ENCODE measurements around the gene DBF4B. TPM values are rescaled to one million over a fixed set of nuclear protein-coding genes. Genes with fewer than 3 reads are reported as not detected.

Gene DBF4B
- polyA plus RNA-seq, 1 experiment = 3.0 TPM

DNA sequence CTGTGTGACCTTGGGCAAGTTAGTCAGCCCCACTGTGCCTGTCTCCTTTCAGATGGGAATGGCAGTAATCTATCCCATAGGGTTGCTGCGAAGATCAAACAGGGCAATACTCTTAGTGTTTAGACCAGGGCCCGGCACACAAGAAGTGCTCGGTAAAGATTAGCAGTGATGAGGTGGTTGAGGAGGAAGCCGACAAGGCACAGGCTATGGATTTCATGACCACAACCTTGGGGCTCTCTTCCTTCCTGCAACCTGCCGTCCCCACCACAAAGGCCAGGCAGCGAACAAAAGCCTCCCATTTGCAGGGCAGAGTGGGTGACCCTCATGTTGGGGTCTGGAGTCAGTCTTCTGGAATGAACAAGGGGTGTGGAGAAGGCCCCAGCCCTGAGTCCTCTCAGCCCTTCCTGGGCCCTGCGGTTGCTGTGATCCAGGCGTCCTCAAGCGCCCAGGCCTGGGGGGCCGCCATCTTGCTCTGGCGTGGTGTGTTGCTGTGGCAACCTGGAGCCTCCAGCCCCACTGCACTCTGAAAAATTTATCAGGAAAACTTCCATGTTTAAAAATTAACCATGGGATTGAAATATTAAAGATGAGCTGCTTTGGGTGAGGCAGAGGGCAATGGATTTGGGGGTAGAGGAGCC lies 60.2 kb downstream of the DBF4B start:
- no peaks in the 10 kb centered on the region for H3K9me3 ChIP-seq (ENCODE audit: control insufficient read depth, insufficient read depth, low read length)
- CTCF ChIA-PET = no interaction called here
- H3K4me3 ChIP-seq (ENCODE audit: low read depth, low read length) = no peak overlapping the region
- no peak overlapping the region for H3K27ac ChIP-seq (ENCODE audit: low read depth, low read length)
- TF ChIP-seq, protein P1, sequence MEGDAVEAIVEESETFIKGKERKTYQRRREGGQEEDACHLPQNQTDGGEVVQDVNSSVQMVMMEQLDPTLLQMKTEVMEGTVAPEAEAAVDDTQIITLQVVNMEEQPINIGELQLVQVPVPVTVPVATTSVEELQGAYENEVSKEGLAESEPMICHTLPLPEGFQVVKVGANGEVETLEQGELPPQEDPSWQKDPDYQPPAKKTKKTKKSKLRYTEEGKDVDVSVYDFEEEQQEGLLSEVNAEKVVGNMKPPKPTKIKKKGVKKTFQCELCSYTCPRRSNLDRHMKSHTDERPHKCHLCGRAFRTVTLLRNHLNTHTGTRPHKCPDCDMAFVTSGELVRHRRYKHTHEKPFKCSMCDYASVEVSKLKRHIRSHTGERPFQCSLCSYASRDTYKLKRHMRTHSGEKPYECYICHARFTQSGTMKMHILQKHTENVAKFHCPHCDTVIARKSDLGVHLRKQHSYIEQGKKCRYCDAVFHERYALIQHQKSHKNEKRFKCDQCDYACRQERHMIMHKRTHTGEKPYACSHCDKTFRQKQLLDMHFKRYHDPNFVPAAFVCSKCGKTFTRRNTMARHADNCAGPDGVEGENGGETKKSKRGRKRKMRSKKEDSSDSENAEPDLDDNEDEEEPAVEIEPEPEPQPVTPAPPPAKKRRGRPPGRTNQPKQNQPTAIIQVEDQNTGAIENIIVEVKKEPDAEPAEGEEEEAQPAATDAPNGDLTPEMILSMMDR (IDR thresholded peaks at IDR 0.05; ENCODE audit: low read depth, low read length) = no peak
- no peak for DNase-seq (ENCODE audit: low read depth, low spot score)
- H3K27me3 ChIP-seq (ENCODE audit: control insufficient read depth, insufficient read depth, low read length) = peaks cover 23% of the 10 kb centered on the region
- POLR2A ChIA-PET = no interaction called here

DNA sequence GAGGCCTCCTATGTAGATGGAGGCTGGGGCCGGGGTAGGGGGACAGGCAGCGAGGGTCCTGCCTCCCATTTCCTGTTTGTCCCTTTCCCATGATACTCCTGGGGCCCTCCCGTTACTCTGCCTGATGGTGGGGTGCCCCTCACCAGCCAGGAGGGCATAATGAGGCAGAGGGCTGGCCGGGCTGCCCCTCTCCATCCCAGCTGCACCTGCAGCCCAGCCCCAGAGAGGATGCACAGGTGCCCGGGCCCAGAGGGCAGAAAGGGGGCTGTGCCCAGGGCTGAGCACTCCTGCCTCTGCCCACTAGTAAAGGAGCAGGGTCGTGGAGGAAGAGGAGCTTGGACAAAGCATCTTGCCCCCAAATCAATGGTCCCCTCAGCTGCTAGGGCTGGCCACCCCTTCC lies 60.8 kb downstream of the DBF4B start:
- H3K9me3 ChIP-seq (ENCODE audit: control insufficient read depth, insufficient read depth, low read length) = no peaks in the 10 kb centered on the region
- no peak overlapping the region for H3K4me3 ChIP-seq (ENCODE audit: low read depth, low read length)
- POLR2A ChIA-PET = no interaction called here
- TF ChIP-seq, protein P1 (IDR thresholded peaks at IDR 0.05; ENCODE audit: low read depth, low read length) = no peak
- no peak overlapping the region for H3K27ac ChIP-seq (ENCODE audit: low read depth, low read length)
- no peak for DNase-seq (ENCODE audit: low read depth, low spot score)
- peaks cover 25% of the 10 kb centered on the region for H3K27me3 ChIP-seq (ENCODE audit: control insufficient read depth, insufficient read depth, low read length)
- CTCF ChIA-PET = no interaction called here

DNA sequence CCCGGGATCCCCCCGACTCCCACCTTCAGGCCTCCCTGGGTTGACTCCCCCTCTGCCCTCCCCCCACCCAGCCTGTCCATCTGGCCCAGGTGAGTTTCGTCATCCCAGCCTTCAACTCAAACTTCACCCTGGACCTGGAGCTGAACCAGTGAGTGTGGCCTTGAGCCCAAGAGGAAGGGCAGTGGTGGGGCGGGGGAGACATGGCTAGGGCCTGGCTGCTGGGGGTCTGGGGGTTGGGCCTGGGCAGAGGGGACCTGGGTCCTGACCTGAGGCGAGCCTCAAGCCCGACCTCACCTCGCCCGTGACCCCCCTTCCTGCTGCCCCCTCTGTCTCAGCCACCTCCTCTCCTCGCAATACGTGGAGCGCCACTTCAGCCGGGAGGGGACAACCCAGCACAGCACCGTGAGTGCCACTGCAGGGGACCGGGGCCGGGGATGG lies 61.2 kb downstream of the DBF4B start:
- no peak for DNase-seq (ENCODE audit: low read depth, low spot score)
- H3K9me3 ChIP-seq (ENCODE audit: control insufficient read depth, insufficient read depth, low read length) = no peaks in the 10 kb centered on the region
- POLR2A ChIA-PET = no interaction called here
- no peak overlapping the region for H3K27ac ChIP-seq (ENCODE audit: low read depth, low read length)
- CTCF ChIA-PET = no interaction called here
- H3K27me3 ChIP-seq (ENCODE audit: control insufficient read depth, insufficient read depth, low read length) = peaks cover 25% of the 10 kb centered on the region
- TF ChIP-seq, protein P1 (IDR thresholded peaks at IDR 0.05; ENCODE audit: low read depth, low read length) = no peak
- H3K4me3 ChIP-seq (ENCODE audit: low read depth, low read length) = no peak overlapping the region

DNA sequence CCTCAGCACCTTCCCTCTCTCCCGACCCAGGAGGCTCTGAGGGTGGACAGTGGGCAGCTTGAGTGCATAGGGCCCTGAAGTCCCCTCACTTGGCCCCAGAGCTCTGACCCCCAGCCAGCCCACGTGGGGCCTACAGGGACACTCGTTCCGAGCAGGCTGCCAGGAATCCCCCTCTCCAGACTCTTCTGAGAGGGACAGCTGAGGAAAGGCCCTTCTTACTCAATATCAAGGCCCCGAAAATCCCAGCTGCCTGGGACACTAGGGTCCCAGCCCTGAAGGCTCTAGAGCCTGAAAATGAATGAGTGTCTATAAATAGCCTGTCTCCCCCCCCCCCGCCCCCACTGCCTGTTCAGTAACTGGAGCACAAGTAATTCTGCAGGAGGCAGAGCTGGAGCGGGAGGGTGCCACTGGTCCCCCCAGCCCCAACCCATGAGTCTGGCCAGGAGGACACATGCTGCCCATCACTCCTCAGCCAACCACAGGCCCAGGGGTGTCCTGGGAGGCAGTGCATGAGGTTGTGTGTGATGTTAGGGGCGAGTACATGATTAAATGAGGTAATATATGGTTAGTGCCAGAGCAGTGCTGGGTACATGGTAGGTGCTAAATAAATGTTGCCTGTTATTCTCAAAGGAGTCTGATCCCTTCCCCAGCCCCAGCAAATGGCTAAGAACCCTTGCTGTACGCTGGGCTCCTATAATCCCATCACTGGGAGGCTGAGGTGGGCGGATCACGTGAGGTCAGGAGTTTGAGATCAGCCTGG lies 61.9 kb downstream of the DBF4B start:
- TF ChIP-seq, protein P1 (IDR thresholded peaks at IDR 0.05; ENCODE audit: low read depth, low read length) = no peak
- POLR2A ChIA-PET = interaction anchor here (0.6 kb wide), 1 partner anchor 129 kb away, joined by 5 read pairs; the partner anchor contains the start of gene EFTUD2

More for the DNA sequence above, 61.9 kb downstream of the DBF4B start:
- peaks cover 25% of the 10 kb centered on the region for H3K27me3 ChIP-seq (ENCODE audit: control insufficient read depth, insufficient read depth, low read length)
- CTCF ChIA-PET = interaction anchor here (0.6 to 2.8 kb wide), 3 partner anchors 94 to 143 kb away, joined by 3 to 24 read pairs (median 5); no protein-coding TSS in a partner anchor
- no peak for DNase-seq (ENCODE audit: low read depth, low spot score)
- no peak overlapping the region for H3K4me3 ChIP-seq (ENCODE audit: low read depth, low read length)
- H3K27ac ChIP-seq (ENCODE audit: low read depth, low read length) = no peak overlapping the region
- H3K9me3 ChIP-seq (ENCODE audit: control insufficient read depth, insufficient read depth, low read length) = no peaks in the 10 kb centered on the region

Measured in AG04450 (cell line).